IMR-90 (cell line): ENCODE measurements around the gene CCDC88C.

Experiments
- BHLHE40 ChIP-seq: fragments of 150-350 bp; IDR thresholded peaks from 2 replicates; pipeline ENCODE4 v1.6.1; 2016; ENCODE audit warnings: mild to moderate bottlenecking, low read depth, low read length
- CTCF ChIP-seq: conservative IDR thresholded peaks from 2 replicates; pipeline ENCODE4 v1.5.1; 2012; ENCODE audit warnings: mild to moderate bottlenecking, low read depth, low read length, improper control_type of control experiment
- ELK1 ChIP-seq: fragments of 150-350 bp; IDR thresholded peaks from 2 replicates; pipeline ENCODE4 v1.6.1; 2016; ENCODE audit warnings: low read depth, mild to moderate bottlenecking, low read length, moderate library complexity, borderline replicate concordance
- POLR2A ChIP-seq: IDR thresholded peaks from 2 replicates; pipeline ENCODE4 v1.6.1; 2012; ENCODE audit warnings: mild to moderate bottlenecking, low read depth, low read length
- RCOR1 ChIP-seq: IDR thresholded peaks from 2 replicates; pipeline ENCODE4 v1.6.1; 2012; ENCODE audit warnings: mild to moderate bottlenecking, low read length, improper control_type of control experiment; ENCODE audit not compliant: insufficient replicate concordance

GRCh38 chr14:91399868-91400640 lies 17.6 kb downstream of the CCDC88C start:
- no peak for TF ChIP-seq ELK1
- no peak for TF ChIP-seq CTCF
- TF ChIP-seq BHLHE40, result no peak
- no peak for TF ChIP-seq POLR2A
- no peak for TF ChIP-seq RCOR1
